ENCODE results near the gene SCYL2. TPM values are rescaled to one million over a fixed set of nuclear protein-coding genes. Genes with fewer than 3 reads are reported as not detected.

The SCYL2 gene
- total RNA-seq, 1 experiment from 2014 or later: 37.1 TPM

DNA sequence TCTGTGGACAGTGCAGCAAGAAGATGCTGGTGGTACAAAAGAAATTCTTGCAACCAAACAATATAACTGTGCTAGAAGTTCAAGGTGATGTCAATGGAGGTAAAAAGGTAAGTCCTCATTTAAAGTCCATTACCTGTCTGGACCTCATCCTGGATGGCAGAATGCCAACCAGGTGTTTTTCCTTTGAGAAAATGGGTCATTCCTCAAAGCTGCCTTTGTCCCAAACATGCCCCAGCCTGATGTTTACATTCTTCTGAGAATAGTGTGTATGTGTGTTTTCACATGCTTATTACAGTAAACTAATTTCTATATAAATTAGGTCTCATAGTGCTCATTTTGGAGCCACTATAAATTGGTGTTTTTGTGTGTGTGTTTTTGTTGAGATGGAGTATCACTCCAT is 41.5 kb upstream of the SCYL2 start:
- Mint-ChIP-seq H3K4me1 (no peaks in the 10 kb centered on the region), H3K27ac (no peak overlapping the region), H3K27me3 (ENCODE audit: low read depth) (no peaks in the 10 kb centered on the region), H3K4me3 (no peak overlapping the region), H3K36me3 (peaks cover 25% of the 10 kb centered on the region), H3K9me3 (no peaks in the 10 kb centered on the region)
- TF ChIP-seq JAZF1 (CRISPR knock-in tag; IDR thresholded peaks at IDR 0.05) (no peak), NFATC4 (CRISPR knock-in tag; IDR thresholded peaks at IDR 0.05) (no peak), EMX1 (CRISPR knock-in tag; IDR thresholded peaks at IDR 0.05) (no peak), E2F5 (CRISPR knock-in tag; IDR thresholded peaks at IDR 0.05) (no peak), FOXP1 (CRISPR knock-in tag; IDR thresholded peaks at IDR 0.05; ENCODE audit: borderline replicate concordance) (no peak)
- TF ChIP-seq, protein P1, sequence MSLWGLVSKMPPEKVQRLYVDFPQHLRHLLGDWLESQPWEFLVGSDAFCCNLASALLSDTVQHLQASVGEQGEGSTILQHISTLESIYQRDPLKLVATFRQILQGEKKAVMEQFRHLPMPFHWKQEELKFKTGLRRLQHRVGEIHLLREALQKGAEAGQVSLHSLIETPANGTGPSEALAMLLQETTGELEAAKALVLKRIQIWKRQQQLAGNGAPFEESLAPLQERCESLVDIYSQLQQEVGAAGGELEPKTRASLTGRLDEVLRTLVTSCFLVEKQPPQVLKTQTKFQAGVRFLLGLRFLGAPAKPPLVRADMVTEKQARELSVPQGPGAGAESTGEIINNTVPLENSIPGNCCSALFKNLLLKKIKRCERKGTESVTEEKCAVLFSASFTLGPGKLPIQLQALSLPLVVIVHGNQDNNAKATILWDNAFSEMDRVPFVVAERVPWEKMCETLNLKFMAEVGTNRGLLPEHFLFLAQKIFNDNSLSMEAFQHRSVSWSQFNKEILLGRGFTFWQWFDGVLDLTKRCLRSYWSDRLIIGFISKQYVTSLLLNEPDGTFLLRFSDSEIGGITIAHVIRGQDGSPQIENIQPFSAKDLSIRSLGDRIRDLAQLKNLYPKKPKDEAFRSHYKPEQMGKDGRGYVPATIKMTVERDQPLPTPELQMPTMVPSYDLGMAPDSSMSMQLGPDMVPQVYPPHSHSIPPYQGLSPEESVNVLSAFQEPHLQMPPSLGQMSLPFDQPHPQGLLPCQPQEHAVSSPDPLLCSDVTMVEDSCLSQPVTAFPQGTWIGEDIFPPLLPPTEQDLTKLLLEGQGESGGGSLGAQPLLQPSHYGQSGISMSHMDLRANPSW (CRISPR knock-in tag; conservative IDR thresholded peaks at IDR 0.05; ENCODE audit: low read depth): no peak
- CTCF ChIA-PET: interaction anchor here (1.2 kb wide), 1 partner anchor 180 kb away, joined by 3 read pairs; no protein-coding TSS in a partner anchor
- POLR2A ChIA-PET: no interaction called here
- DNase-seq (ENCODE audit: low spot score) (no peak), ATAC-seq (no peak)

DNA sequence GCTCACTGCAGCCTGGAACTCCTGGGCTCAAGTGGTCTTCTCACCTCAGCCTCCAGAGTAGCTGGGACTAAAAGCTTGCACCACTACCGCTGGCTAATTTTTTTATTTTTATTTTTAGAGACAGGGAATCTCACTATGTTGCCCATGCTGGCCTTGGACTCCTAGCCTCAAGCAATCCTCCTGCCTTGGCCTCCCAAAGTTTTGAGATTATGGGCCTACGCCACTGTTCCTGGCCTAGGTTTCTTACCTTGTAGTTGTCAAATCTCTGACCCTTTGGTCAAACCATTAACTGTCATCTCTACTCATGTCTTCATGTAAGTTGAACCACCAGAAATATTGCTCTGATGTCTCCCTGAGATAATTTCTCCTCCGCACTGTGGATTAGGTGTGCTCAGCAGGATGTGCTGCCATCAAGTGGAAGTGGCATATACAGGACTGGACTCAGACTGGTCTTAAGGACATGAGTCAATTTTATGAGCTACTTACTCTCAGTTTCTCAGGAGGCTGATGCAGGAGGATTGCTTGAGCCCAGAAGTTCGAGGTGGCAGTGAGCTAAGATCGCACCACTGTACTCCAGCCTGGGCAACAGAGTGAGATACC is 37.8 kb upstream of the SCYL2 start:
- no peak overlapping the region for H3K27ac Mint-ChIP-seq
- H3K9me3 Mint-ChIP-seq: no peaks in the 10 kb centered on the region
- 0 out of 2 replicates have a peak, but pooled peaks have one; percentile 47 for TF ChIP-seq ZNF121 (CRISPR knock-in tag; IDR thresholded peaks at IDR 0.05)
- TF ChIP-seq TCF7 (CRISPR knock-in tag; IDR thresholded peaks at IDR 0.05; ENCODE audit: low read depth): no peak
- ChIA-PET CTCF (interaction anchor here (0.6 to 1.4 kb wide), 8 partner anchors 10 to 841 kb away, joined by 3 to 5 read pairs (median 3); no protein-coding TSS in a partner anchor), POLR2A (interaction anchor here (0.6 kb wide), 1 partner anchor 566 kb away, joined by 3 read pairs; no protein-coding TSS in a partner anchor)
- H3K36me3 Mint-ChIP-seq: peaks cover 10% of the 10 kb centered on the region; the same call in 1 of the 2 replicates
- peaks cover 1% of the 10 kb centered on the region for H3K4me1 Mint-ChIP-seq
- ATAC-seq: 0 out of 2 replicates have a peak, but pooled peaks have one; percentile 43
- DNase-seq (ENCODE audit: low spot score): no peak
- no peak overlapping the region for H3K4me3 Mint-ChIP-seq
- no peaks in the 10 kb centered on the region for H3K27me3 Mint-ChIP-seq (ENCODE audit: low read depth)

- ATAC-seq (no peak), DNase-seq (ENCODE audit: low spot score) (no peak)
- H3K9me3 Mint-ChIP-seq: no peaks in the 10 kb centered on the region
- no peaks in the 10 kb centered on the region for H3K27me3 Mint-ChIP-seq (ENCODE audit: low read depth)
- H3K36me3 Mint-ChIP-seq: peaks cover 9% of the 10 kb centered on the region; the same call in 1 of the 2 replicates
- ChIA-PET CTCF (interaction anchor here (0.6 to 1.2 kb wide), 6 partner anchors 11 to 842 kb away, joined by 3 to 5 read pairs (median 4); no protein-coding TSS in a partner anchor), POLR2A (no interaction called here)
- no peak overlapping the region for H3K4me3 Mint-ChIP-seq
- peaks cover 5% of the 10 kb centered on the region for H3K4me1 Mint-ChIP-seq
- H3K27ac Mint-ChIP-seq: peak overlapping the region; percentile 79; the same call in 1 of the 2 replicates
- TF ChIP-seq ESRRA (CRISPR knock-in tag; IDR thresholded peaks at IDR 0.05; ENCODE audit: borderline replicate concordance) (no peak), CBFB (CRISPR knock-in tag; IDR thresholded peaks at IDR 0.05; ENCODE audit: low read depth) (no peak), PRDM15 (CRISPR knock-in tag; IDR thresholded peaks at IDR 0.05) (no peak), MAX (CRISPR knock-in tag; IDR thresholded peaks at IDR 0.05) (no peak), ZNF416 (CRISPR knock-in tag; IDR thresholded peaks at IDR 0.05) (no peak), ZBTB43 (CRISPR knock-in tag; IDR thresholded peaks at IDR 0.05) (no peak), SMAD4 (CRISPR knock-in tag; IDR thresholded peaks at IDR 0.05) (no peak), RELA (CRISPR knock-in tag; IDR thresholded peaks at IDR 0.05; ENCODE audit: borderline replicate concordance) (no peak), NR3C1 (CRISPR knock-in tag; conservative IDR thresholded peaks at IDR 0.05; ENCODE audit: low read depth) (no peak)
- TF ChIP-seq, protein P2, sequence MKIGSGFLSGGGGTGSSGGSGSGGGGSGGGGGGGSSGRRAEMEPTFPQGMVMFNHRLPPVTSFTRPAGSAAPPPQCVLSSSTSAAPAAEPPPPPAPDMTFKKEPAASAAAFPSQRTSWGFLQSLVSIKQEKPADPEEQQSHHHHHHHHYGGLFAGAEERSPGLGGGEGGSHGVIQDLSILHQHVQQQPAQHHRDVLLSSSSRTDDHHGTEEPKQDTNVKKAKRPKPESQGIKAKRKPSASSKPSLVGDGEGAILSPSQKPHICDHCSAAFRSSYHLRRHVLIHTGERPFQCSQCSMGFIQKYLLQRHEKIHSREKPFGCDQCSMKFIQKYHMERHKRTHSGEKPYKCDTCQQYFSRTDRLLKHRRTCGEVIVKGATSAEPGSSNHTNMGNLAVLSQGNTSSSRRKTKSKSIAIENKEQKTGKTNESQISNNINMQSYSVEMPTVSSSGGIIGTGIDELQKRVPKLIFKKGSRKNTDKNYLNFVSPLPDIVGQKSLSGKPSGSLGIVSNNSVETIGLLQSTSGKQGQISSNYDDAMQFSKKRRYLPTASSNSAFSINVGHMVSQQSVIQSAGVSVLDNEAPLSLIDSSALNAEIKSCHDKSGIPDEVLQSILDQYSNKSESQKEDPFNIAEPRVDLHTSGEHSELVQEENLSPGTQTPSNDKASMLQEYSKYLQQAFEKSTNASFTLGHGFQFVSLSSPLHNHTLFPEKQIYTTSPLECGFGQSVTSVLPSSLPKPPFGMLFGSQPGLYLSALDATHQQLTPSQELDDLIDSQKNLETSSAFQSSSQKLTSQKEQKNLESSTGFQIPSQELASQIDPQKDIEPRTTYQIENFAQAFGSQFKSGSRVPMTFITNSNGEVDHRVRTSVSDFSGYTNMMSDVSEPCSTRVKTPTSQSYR (CRISPR knock-in tag; IDR thresholded peaks at IDR 0.05): no peak
- TF ChIP-seq, protein P3, sequence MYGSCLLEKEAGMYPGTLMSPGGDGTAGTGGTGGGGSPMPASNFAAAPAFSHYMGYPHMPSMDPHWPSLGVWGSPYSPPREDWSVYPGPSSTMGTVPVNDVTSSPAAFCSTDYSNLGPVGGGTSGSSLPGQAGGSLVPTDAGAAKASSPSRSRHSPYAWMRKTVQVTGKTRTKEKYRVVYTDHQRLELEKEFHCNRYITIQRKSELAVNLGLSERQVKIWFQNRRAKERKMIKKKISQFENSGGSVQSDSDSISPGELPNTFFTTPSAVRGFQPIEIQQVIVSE (CRISPR knock-in tag; IDR thresholded peaks at IDR 0.05; ENCODE audit: borderline replicate concordance): no peak
These were observed 37.1 kb upstream of the SCYL2 start for GRCh38 chr12:100229876-100230275.

Data from WTC11 (cell line).